Endometrium (tissue), 2 donors: ENCODE measurements around the gene SRGAP2B.
"Not testable (repeated sequence)": the region's sequence is repeated elsewhere in the genome, so short reads cannot be mapped to it uniquely, and the experiment has no call there.

Experiments used
- FAIRE-seq: peaks from 2 replicates; lab custom pipeline; 2012; peaks lifted over from hg19 to GRCh38; lab: Jason Lieb, UNC
- donor health status: control.
- donor health status: control.

Gene SRGAP2B

DNA sequence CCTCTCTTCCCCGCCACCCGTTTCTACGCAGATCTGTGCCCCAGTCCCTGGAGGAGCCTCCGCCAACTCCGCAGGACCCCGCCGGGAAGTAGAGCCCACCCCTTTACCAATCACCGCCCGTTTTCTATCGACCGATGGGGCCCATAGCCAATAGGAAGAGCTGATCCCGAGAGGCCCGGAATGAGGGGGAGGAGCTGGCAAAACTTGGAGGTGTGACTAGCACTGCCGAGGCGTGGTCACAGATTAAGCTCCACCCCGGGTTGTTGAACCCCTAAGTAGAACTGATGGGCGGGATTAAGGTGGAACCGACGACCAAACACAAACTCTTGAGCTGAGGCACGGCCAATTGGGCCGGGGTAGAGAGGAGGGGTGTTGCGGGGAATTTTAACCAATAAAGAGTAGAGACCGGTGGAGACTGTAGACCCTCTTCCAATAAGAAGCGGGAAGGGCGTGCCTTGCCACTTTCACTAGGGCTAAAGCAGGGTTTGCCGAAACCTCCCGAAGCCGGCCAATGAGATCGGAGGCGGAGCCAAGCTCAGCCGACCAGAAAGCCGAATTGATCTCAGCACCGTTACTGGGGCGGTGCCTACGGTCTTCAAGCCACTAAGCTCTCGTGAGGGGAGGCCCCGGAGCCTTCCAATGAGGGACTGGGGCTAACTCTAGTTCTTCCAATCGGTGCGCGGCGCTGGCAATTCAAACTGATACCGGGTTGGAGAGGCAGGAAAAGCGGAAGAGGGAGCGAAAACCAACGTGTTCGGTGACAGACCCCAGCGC lies at the start of gene SRGAP2B, which contains the start of gene FAM72D:
Gene SRGAP2B (minus strand): TSS at position 45 of the 774 bp plus-strand sequence. CDS start 2,427 bp downstream, outside the sequence.
Gene FAM72D (plus strand): TSS at position 691 of the 774 bp plus-strand sequence. CDS start 874 bp downstream, outside the sequence.
- peak; percentile 100 for FAIRE-seq

DNA sequence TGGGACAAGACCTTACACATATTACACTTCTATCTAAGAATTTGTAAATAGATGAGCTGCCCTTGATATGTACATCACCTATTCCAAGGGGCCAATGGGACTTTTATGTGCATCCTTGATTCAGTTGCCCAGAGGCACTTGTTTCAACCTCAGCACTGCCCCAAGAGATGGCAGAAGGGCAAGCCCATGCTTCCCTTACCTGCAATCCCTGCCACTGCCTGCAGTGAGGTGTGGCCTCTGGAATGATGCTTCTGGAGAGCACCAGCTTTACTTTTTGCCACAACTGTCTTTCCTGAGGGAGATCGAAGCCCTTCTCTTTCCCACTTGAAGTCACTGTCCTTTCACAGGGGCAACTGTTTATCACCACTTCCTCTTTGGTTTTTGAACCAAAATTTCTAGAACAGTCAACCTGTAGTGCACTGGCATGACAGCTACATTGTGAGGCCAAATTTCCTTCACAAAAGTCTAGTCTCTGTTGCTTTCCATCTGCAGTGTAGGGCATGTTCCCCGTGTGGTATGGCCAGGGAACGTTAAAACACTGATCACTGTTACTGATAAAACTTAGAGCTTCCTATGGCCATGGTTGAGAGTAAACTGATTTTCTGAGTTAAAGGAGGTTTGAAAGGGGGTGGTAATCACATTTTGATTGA lies 49.3 kb upstream of the SRGAP2B start:
- not testable (repeated sequence) for FAIRE-seq

DNA sequence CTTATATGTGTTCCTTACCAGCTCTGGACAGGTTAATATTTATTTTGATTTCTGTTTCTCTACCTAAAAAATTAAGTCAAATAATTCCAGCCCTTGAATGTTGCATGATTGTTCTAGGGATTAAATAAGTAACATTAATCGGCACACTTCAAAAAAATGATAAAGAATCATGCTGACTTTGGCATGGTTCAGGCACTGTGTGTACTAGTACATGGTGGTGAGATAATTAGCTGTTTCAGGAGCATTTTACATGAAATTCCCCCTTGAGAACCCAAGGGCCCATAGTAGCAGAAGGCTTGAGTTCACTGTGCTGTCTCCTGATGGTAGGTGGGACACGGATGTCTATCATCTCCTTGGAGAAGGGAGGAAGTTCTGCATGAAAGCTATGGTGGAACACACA lies 45.4 kb upstream of the SRGAP2B start:
- not testable (repeated sequence) for FAIRE-seq

DNA sequence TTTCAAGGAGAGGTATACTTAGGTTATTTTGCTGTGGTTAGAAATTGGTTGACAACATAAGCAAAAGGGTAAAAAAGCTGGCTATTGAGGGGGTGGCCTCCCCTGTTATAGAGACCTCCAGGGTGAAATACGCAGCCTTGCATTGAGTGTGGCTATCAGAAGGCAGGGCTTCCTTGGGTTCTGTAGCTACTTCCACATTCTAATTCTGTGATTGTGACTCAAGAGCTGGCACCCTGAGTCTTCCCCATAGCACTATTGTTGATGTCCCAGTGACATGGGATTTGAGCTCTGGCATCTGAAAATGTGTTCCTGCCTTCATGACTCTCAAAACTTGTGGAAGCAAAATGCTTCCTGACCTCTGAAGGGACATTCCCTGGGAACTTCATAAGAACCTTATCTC lies 39.3 kb upstream of the SRGAP2B start:
- FAIRE-seq = not testable (repeated sequence)

DNA sequence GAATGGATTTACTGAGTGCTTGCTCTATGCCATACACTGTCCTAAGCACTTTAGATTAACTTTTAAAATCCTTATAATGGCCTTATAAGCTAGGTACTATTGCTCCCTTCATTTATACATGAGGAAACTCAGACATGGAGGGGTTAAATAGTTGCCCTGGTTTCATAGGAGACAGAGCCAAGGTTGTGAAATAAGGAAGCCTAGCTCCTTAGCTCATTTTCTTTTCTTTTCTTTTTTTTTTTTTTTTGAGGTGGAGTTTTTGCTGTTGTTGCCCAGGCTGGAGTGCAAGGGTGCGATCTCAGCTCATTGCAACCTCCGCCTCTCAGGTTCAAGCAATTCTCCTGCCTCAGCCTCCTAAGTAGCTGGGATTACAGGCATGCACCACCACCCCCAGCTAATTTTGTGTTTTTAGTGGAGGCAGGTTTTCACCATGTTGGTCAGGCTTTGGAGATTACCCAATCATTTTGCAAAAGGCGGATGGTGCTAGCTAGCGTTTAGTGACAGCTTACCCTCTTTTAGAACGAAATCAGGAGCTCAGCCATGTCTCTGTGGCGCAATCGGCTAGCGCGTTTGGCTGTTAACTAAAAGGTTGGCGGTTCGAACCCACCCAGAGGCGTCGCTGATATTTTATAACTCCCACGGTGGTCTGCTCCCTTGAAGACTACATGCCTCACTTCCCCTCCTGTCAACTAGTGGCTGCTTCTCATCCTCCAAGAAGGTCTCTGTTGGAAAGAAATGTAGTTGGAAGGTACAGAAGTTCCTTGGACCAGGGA lies 33.8 kb upstream of the SRGAP2B start:
- not testable (repeated sequence) for FAIRE-seq

DNA sequence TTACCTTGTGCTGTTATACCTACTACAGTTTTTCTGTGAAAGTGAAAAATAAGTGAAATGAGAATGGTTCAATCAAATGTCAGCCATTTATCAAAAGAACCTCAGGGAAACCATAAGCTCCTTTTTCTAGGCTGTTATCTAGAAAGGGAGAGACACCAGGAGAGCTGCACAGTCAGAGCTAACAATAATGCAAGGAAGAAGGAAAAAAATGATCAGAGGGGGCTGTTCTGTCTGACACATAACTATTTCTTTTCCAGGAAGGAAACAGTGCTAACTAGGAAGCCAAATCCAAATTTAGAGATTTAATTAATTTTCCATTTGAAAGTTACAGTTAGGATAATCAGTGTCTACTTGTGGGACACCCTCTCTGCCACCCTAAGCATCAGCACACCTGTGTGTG lies 32.0 kb upstream of the SRGAP2B start:
- FAIRE-seq = not testable (repeated sequence)

DNA sequence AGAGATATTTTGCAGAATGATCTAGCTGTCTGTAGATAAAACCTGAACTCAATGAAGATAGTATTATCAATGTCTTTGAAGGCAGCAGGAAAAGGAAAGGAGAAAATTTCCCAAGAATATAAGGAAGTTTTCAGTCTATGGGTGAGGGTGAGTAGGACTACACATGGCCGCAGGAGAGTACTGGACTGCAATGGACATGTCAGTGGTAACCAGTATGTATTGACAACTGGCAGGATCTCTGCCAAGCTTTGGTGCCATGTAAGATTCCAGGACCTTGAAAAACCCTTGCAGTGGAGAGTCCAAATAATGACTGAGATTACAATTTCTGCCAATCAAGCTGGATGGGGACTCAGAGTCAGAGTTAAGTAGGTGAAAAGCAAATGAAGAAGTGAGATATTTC lies 30.0 kb upstream of the SRGAP2B start:
- not testable (repeated sequence) for FAIRE-seq

DNA sequence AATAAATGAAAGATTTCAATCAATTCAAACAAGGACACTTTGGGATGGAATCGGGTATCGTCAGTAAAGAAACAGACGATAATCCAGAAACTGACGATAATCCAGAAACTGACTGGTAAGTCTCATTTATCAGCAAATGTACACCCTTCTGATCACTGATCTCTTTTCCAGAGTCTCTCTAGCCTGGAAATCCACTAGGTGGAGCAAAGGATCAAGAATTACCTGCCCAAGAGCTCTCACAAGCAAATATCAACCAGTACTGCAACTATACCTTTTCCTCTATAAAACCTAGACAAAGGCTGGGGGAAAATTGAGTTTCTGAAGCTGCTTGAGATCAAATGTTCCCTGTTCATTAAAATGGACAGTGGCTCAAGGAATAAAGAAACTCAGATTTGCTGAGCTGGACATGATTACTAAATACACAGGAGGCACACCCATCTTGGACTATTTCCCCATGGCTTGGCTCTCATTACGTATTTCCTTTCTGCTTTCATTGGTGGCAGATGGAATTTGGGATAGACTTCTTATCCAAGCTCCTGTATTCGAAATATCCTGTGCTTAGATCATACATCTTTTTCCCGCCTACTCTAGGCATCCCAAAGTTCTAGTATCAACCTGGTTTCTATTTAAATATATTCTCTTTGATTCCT lies 29.0 kb upstream of the SRGAP2B start:
- not testable (repeated sequence) for FAIRE-seq

DNA sequence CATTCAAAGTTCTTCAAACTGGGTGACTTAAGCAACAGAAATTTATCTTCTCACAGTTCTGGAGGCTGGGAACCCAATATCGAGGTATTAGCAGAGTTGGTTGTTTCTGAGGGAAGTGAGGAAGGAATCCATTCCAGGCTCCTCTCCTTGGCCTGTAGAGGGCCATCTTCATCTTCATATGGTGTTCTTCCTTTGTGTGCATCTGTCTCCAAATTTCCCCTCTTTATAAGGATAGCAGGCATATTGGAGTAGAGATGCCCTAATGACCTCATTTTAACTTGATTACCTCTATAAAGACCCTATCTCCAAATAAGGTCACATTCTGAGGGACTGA lies 27.9 kb upstream of the SRGAP2B start:
- not testable (repeated sequence) for FAIRE-seq

DNA sequence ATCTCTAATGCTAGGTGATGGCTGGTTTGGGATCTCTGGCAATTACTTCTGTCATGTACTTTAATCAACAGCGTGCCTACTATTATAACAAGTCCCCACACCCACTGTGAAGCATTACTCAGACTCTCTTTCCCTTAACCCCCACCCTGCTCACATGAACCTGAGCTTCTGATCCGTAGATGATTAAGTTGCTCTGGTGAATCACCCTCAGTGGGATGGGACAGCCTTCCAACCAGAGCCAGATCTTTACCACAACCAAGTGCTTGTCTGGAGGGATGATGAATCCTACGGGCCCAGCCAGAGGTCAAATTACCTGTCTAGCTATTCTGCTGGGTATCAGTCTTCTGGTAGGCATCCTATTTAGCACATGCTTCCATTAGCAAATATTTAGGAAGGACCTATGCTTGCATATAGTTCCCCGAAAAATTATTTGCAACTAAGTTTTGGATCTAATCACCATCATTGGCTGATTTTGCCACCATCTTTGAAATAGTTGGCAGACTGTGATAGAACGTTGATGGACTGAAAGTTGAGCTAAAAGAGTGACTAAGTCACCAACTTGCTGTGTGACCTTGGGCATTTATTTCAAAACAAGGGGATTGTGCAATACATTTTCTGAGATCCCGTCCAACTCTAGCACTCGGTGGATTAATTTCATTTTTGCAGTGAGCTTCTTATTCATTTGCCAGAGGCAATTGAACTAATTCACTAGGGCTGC lies 27.4 kb upstream of the SRGAP2B start:
- FAIRE-seq = not testable (repeated sequence)

DNA sequence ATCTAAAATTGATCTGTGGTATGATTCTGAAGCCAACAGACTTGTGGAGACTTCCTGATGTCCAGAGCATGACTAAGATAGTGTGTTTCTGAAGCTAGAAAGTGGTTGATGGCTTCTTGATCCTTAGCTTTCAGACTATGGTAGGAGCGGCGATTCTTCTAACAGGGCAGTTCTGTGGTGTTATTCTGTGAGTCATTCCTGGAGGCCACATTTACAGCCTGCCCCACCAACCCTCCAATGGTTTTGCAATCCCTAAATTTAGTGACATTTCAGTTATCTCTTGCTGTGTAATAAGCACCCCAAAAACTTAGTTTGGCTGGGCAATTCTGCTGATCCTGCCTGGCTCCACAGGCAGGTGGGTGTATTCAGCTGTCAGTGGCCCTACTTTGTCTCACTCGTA lies 24.7 kb upstream of the SRGAP2B start:
- not testable (repeated sequence) for FAIRE-seq

DNA sequence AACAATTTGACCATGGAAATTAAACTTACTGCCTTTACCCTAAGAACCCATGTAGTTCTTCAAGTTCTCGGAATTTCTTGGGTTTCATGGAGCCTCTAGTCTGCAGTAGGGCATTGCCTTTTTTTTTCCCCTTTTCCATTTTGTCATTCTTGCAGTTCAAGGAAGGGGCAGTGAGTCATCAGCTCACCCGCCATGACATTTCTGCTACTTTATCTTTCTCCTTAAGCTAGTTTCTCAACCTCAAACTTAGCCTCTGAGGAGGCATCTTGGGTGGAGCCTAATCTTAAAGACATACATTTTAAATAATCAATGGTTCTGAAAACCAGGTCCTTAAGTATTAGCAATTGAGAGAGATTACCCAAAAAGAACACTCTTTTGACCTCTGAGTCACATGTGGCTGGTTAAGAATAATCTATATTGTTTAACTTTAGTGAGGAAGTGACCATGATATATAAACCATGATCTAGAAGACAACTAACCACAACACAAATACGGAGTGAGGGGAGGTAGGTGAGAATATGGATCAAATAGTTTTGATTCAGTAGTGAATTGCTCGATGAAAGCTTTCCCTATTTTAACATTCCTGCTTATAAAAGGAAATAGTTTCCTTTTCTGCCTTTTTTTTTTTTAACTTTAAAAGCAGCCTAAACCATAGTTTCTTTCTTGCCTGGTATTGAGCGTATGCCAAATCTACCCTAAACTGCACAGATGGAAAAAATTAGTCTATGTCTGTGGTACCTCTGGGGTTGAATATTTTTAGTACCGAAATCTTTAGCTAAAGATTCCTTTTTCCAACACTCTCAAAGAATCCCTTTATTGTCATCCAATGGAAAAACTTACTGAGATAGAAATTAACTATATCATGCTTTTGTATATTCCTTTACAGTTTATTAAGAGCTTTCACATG lies 20.7 kb upstream of the SRGAP2B start:
- not testable (repeated sequence) for FAIRE-seq

DNA sequence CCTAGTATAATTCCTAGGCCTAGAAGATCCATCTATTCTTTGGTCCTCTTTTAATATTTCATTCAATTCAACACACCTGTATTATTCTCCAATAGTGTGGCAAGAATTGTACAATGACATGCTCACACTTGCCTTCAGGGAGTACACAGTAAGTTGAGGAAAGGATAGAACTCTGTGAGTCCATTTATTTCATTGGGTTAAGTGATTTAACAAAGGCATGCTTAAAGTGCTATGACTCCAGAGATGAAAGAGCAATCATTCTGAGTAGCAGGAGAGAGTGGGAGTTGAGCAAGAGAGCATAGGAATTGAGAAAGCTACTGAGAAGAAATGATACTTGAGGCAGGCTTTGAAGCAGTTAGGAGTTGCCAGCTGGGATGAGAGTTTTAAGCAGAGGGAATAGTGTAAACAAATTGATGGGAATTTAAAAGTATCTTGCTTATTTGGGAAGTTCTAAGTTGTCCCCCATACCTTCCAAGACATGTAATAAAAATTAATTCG lies 19.5 kb upstream of the SRGAP2B start:
- not testable (repeated sequence) for FAIRE-seq

DNA sequence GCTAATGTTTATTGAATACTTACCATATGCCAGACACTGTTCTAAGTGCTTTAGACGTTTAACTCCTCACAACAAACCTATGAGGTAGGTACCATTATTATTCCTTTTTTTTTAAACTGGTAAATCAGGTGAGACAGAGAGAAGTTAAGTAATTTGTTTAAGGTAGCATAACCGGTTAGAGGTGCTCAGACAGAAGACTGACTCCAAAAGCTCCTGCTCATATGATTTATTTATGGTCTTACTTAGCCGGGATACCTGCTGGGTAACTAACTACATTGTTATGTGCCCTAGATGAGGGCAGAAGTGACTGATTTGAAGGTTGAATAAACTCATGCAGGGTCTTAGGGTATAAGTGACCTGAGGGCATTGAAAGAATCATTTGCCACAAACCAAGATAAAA lies 17.6 kb upstream of the SRGAP2B start:
- FAIRE-seq = not testable (repeated sequence)

DNA sequence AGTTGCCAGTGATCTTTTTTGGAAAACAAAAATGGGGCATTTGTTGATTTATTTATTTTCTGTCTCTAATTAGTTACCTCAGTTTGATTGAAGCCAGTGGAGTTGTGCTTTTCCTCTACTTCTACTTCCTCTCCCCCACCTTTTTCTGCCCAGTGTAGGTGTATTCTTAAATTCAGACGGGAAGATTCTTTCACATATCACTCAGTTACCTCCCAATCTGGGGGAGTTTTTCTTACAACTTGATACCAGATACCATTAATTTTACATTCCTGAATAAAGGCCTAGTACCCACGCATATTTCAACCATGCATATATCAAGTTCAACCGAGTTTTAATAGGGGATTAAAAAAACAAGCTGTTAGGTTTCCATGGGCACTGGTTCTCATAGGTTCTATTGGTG lies 16.5 kb upstream of the SRGAP2B start:
- not testable (repeated sequence) for FAIRE-seq

DNA sequence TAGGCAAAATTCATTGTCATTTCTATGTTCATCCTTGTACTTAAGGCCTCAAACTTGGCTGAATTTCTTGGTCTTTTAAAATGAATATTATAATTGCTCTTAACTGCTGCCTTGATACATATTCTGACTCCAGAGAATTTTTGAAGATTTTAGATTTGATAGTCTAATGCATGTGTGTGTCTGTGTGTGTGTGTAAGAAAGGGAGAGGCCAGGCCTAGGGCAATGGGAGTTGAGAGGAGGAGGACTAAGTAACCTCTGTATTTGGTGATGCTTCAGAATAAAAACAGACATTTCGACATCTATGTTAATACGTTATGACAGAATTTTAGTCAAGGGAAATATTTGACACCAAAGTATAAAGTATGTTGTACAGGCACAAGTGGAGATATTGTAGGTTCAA lies 8.2 kb upstream of the SRGAP2B start:
- not testable (repeated sequence) for FAIRE-seq

DNA sequence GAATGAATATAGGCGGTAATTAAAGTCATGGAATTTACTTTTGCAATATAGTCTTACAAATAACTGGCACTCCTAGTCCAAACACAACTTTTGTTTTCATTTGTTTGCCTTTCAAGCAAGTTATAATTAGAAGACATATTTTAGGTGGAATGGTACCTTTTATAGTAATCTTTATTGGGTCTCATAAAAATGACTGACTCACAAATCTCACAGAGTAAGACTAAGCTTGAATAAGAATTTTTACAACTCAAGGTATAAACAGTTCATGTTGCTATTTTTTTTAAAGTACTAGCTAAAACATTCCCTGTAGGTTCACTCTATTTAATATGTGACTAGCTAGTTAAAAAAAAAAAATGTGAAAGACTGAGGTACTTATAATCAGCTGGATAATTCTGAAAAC lies 6.6 kb upstream of the SRGAP2B start:
- FAIRE-seq = peak; percentile 50

DNA sequence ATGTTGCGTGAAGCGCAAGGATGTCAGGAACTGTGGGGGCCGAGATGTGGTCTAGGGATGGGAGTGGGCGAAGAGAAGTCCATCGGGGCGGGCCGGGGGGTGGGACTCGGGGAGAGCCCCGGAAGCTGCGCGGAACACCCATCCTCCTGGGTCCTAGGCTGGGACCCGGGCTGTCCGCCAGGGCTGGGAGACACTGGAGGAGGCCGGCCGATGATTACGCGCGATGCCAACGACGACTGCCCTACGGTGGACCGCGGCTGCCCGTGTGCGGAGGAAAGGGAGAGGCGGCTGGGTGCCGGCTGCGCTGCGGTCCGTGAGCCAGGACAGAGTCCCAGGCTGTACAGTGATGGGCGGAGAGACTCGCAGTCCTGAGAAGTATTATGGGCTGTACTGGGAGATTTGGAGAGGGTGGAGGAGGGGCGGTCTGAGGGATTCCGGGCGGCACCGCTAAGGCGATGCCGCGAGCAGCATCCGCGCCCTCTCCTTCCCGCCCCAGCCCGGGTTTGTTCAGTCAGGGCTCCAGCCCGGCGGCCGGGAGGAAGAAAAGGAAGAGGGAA lies 395 bp downstream of the SRGAP2B start:
- not testable (repeated sequence) for FAIRE-seq

DNA sequence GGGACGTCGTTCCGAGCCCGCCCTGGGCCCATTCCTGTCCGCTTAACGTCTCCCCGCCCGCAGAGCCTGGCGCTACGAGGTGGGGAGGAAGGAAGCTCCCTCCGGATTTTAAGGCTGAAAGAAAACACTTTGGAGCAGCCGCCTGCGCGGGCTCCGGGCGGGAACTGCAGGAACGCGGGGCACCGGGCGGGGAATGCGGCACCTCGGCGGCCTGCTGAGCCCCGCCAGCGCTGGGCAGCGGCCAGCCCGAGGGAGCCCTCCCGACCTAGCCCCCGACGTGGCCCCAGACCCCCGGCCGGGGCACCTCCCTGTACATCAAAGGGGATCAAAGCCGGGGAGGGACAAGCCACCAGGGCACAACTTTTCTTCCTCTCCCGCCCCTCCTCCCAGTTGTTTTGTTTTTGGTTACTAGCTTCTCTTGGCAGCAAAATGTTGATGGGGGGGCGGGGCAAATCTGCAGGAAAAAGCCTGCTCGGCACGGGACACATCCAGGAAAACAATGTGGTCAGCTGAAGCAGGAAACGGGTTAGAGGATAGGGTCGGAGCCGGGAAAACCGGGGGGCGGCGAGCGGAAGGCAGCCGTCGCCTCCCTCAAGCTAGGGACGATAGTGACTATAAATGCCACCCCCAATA lies 1.5 kb downstream of the SRGAP2B start:
- not testable (repeated sequence) for FAIRE-seq
